Ecto neural progenitor cell (in vitro differentiated cells): ENCODE results near the gene ZNF778.
"Not testable (repeated sequence)": the region's sequence is repeated elsewhere in the genome, so short reads cannot be mapped to it uniquely, and the experiment has no call there.

ENCODE experiments used
- DNase-seq: peaks from one replicate; pipeline ENCODE4 v3.0.0-alpha.2; 2018; ENCODE audit warnings: low spot score

Gene ZNF778

DNA sequence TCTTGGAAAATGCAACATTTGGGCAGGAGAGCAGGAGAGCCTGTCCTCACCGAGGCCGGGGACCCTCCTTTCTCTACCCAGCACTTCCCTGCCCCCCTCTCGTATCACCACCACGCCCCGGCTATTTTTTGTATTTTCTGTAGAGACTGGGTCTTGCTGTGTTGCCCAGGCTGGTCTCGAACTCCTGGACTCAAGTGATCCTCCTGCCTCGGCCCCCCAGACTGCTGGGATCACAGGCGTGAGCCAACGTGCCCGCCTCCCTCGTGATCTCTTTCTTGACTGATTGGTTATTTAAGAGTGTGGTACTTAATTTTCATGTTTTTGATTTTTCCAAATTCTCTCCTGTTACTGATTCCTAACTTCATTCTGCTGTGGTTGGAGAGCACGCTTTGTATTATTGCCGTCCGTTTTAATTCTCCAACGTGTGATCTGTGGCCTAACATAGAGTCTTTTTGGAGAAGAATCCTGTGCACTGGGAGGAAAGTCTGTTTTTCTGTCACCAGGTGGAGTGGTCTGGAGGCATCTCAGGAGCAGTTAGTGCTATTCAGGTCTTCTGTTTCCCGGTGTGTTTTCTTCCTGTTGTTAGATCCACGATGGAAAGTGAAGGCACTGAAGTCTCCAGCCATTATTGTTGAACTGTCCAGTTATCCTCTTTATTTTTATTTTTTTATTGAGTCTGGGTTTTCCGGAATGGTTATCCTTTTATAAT lies 40.4 kb downstream of the ZNF778 start:
- peak; percentile 48 for DNase-seq

DNA sequence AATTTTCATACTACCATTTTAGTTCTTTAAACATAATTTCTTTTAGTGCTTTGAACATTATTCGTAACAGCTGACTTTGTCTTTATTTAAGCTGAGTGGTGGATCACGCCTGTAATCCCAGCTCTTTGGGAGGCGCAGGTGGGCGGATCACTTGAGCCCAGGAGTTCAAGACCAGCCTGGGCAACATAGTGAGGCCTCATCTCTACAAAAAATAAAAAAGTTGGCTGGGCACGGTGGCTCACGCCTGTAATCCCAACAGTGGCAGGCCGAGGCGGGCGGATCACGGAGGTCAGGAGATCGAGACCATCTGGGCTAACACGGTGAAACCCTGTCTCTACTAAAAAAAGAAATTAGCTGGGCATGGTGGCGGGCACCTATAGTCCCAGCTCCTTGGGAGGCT lies 42.4 kb downstream of the ZNF778 start:
- DNase-seq: not testable (repeated sequence)

DNA sequence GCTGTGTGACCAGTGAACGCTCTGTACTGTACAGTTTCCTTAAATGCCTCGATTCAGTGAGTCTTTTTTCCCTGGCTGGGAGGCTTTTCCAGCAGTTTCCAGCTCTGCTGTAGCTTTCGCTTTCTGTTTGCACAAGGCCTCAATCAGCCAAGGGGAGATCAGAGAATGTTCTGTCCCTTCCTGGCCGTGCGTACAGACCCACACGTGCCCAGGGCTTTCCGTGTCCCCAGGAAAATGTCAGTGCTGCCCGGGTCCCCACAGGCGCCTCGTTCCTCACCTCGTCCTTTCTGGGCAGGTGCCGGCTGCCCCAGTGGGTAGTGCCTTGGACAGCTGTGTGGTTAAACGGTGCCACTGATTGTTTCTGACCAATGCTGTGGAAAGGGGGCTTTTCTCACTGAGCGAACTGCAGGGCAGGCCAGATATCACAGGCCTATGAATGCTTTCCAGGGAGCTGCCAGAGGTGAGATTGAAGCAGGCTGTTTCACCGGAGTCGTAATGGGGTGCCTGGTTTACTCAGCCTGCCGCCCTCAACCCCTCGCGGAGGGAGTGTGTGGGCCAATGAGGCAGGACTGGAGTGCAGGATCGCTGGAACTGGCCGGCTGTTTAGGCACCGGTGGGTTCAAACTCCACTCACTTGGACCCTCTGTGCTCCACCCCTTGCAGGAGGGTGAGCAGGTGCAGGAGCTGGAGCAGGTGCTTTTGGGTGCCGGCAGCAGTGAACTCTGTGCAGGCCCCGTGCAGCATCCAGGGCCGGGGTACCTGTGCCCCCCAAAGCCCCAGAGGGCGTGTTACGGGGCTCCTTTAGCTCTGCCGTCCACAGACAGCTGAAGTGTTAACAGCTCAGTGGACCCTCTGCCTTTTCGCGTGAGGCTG lies 44.4 kb downstream of the ZNF778 start:
- DNase-seq: peak; percentile 37

DNA sequence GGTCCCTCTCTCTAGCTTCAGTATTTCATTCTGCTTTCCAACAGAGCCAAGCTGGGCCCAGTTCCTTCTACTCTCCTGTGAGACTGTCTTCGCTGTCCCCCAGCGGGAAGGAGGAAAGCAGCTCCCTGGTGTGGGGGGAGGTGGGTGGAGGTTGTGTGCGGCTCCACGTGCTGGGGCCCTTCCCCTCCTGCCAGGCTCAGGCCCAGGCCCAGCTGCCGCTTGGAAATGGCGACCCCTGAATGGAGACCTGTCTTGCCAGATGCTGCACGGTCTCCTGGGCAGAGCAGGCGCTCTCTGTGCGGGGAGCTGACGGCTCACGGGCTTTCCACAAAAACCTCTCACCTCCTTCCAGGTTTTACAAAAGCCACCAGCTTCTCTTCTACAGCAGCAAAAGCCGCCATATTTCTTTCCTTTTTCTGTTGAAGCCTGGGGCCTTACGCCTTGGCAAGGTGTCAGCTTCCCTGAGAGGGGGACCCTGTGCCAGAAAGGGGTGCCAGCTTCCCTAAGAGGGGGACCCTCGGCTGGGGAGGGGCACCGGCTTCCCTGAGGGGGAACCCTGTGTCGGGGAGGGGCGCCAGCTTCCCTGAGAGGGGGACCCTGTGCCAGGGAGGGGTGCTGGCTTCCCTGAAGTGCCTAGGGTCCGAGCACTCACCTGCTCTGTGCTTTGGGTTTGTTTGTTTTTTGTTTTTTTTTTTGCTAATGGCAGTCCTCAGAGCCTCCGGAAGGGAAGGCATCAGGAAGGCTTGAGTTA lies 47.5 kb downstream of the ZNF778 start:
- no peak for DNase-seq

DNA sequence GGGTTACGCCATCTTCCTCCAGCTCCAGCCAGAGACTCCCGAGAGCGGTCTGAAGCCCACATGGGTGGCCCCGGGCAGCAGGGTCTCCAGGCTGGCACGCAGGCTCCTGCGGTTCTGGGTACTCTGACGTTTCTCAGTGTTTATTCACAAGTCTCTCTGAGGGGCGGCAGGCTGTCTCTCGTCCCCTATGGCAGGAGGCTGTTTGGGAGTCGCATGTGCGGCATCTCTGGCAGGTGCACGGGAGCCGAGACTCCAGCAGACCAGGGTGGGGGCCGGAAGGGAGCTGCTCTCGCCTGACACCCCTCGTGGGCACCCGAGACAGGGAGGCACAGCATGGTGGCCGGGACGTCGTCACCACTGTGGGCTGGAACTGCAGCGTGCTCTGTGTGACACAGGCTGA lies 48.1 kb downstream of the ZNF778 start:
- DNase-seq: no peak

DNA sequence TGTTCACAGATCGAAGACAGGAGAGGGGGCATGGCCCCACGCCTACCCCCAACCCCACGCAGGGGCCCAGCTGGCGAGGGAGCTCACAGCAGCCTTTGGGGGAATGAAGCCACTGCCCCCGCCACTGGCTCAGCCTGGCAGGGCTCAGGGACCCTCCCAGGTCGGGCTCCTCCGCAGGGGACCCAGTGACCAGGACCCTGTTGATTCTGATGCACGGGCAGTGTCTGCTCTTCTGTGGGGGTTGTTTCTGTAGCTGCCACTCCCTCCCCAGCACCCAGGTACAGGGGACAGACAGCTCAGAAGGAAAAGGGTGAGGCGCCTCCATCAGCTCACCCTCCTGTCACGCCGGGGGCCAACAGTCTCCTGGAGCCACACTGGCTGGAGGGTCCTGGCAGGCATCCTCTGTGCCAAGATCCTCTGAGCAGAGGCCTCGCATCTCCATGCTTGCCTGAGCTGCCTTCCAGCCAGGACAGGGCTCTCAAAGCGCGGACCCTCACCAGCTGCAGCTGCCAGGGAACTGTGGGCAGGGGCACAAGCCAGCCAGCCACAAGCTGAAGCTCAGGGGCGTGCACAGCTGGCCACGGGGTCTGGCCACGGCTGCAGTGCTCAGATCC lies 49.1 kb downstream of the ZNF778 start:
- DNase-seq: no peak

DNA sequence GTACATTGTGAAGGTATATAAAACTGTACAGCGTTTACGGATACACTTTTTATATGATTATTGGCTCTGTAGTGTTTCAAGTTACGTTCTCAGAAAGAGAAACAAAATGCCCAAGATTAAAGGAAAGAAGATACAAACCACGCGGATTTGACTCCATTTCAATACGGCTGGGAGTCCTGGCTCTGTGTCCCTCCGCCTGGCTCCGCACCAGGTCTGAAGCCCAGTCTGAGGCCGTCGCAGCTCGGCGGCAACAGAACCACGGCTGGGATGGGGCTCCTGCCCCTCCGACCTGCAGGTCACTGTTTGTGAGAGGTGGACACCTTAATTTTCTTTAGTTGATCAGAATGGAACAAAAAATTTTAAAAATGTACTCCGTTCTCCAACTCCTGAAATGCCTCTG lies 50.2 kb downstream of the ZNF778 start:
- DNase-seq: not testable (repeated sequence)

DNA sequence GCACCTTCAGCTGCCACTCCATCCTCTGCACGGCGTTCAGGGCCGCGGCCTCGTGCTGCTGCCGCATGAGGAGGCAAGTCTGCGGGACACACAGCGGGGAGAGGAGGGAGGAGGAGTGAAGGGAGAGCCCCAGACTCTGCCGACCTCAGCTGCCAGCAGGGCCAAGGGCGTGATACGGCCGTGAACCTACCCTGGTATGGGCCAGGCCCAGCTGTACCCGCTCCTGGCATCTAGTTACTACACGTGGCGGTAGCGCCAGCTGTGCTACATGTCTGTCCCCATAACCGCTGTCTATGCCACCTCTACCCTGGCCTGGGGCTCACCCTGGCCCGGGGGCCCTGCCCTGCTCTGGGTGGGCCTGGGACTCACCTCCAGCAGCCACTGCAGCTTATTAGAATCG lies 51.1 kb downstream of the ZNF778 start:
- no peak for DNase-seq

DNA sequence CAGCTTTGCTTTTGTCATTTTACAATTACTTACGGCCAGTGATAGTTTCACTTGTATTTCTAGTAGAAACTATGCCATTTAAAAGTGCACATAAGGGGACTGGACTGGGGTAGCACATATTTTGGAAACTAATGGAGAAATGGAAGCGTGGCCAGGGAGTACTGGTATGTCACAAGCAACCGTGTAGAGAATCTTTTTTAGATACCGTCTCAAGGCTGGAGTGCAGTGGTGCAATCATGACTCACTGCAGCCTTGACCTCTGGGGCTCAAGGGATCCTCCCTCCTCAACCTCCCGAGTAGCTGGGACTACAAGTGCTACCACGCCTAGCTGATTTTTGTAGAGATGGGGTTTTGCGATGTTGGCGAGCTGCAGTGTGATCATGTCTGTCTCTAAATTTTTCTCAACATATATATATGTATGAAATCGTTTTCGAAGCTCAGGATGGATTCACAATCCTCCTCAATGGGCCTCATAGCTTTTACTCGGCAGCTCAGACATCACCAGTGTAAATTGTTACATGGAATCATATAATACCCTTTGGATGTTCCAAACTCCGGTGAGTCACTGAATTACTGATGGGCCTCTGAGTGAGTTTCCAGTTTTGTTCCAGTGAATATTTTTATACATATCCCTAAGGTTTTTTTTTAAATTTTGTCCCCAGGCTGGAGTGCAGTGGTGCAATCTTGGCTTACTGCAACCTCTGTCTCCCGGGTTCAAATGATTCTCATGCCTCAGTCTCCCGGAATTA lies 51.7 kb downstream of the ZNF778 start:
- no peak for DNase-seq

DNA sequence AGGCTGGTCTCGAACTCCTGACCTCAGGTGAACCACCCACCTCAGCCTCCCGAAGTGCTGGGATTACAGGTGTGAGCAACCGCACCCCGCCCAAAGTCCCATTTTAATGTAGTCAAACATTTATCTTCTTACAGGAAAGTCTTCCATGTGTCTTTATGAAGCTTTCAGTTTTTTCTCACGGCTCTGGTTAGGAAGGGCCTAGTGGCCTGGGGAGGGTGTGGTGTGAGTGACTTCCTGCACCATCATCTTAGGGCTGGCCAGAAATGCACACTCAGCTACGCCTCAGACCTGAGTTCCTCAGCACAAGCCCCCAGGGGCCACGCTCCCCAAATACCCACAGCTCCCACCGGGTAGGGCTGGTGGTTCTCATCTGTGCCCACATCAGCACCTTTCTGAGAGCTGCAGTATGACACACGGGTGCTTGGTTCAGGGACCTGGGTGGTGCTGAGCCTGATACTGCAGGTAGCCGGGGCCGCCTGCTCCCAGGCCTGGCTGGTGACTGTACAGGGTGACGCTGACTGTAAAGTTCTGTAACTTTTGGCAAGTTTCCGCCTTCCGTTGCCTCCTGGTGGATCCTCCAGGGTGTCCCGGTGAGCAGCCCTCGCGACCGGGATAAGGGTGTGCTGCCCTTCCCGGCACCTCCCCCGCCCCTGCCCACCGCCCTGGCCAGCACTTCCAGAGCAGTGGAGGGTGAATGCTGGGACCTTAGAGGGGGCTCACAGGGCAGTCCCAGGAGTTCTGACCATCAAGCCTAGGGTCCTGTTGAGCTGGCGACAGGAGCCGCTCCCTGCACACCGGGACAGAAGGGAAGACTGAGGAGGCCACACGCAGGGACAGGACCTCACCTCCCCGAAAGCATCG lies 52.5 kb downstream of the ZNF778 start:
- no peak for DNase-seq

DNA sequence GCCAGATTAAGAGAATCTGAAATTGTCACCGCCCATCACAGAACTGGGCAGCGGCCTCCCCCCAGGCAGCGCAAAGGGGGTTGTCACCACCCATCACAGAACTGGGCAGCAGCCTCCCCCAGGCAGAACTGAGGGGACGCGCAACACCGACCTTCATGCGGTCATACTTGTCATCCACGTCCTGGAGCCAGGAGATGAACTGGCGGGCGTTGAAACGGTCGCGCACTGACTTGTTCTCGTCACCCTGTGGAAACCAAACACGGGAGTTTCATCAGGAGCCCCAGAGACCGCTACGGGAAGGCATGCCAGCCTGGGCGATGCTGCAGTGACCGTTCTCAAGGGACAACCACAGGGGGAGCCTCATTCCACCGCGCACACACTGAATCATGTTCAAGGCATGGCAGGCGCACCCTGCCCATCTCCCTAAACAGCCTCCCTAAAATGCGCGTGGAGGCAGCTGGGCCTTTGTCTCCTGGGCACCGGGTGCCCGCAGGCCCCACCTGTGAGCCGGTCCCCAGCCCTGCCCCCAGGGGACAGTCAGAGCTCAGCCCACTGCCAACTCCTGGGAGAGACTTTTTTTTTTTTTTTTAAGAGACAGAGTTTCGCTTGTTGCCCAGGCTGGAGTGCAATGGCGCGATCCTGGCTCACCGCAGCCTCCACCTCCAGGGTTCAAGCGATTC lies 53.3 kb downstream of the ZNF778 start:
- DNase-seq: no peak

DNA sequence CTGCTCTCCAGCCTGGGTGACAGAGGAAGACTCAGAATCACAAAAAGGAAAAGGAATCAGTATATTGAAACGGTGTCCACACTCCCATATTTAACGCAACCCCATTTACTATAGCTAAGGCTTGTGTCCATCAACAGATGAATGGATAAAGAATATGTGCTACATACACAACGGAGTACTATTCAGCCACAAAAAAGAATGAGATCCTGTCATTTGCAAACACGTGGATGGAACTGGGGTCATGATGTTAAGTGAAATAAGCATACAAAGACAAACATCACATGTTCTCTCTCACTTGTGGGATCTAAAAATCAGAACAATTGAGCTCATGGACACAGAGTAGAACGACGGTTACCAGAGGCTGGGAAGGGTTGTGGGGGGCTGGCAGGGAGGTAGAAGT lies 55.1 kb downstream of the ZNF778 start:
- no peak for DNase-seq

DNA sequence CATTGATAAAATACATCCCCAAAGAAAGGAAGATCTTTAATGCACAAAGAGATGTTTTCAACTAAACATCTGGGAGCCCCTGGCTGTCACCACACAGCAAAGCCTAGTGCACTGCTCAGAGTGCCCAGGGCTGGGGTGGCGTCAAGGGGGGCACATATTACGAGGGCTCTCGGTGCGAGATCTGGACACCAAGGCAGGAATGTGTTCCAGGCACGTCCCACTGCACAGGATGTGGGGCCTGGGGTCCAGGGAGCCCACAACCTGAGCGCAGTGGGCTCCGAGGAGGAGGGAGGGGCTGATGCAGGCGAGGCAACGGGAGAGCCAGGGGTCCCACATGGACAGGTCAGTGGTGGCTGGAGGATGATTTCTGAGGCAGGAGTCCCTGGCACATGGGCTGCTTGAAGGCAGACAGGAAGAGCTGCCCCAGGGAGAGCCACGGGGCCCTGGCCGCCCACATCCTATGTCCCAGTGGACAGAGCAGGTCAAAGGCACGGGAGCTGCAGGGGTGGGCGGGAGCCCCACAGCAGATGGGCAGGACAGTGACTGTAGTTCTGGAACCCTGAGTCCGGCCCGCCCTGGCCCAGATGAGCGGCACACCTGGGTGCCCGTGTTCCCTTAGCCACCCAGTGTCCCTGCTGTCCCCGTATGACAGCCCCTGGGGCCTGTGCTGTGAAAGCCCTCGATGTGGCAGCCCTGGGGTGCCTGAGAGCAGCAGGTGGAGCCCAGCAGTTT lies 56.4 kb downstream of the ZNF778 start:
- DNase-seq: no peak

DNA sequence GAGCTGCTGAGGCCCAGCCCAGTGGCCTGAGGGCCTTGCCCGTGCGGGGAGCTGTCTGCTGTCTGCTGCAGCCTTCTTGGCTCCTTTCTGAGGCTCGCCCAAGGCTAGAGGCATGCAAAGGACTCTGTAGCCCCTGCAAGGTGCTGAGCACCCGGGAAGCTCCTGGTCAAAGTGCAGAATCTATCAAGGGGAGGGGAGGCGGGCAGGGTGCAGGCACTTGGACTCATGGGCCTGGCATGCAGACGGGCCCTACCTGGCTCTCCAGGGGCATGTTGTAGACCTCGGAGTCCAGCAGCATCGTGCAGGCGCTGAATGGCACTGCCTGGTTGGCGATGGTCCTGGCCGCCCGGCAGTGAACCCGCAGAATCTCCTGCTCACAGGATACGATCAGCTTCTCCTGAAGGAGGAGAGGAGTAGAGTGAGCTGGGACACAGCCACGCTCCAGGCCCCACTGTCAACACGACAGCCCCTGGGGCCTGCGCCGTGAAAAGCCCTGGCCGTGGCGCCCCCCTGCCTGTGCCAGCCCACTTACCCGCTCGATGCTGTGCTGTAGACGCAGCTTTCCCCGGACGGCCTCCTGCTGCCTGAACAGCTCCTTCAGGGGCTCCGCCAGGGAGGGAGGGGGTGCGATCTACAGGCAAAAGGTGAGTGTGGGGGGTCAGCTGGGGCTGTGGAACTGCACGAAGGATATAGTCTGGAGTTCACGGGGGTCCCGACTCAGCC lies 57.2 kb downstream of the ZNF778 start:
- no peak for DNase-seq

DNA sequence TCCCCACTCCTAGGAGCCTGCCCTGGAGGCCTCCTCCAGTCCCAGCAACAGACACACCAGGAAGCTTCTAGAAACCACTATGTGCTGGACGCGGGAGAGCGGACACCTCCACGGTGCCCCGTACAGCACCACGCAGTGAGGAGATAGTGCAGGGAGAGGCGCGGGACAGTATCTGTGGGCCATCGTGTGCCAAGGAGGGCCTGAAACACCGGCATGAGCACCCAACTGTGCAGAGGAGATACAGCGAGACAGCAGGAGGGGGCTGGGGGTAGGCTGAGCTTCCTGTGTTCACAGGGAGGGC lies 57.7 kb downstream of the ZNF778 start:
- DNase-seq: no peak

DNA sequence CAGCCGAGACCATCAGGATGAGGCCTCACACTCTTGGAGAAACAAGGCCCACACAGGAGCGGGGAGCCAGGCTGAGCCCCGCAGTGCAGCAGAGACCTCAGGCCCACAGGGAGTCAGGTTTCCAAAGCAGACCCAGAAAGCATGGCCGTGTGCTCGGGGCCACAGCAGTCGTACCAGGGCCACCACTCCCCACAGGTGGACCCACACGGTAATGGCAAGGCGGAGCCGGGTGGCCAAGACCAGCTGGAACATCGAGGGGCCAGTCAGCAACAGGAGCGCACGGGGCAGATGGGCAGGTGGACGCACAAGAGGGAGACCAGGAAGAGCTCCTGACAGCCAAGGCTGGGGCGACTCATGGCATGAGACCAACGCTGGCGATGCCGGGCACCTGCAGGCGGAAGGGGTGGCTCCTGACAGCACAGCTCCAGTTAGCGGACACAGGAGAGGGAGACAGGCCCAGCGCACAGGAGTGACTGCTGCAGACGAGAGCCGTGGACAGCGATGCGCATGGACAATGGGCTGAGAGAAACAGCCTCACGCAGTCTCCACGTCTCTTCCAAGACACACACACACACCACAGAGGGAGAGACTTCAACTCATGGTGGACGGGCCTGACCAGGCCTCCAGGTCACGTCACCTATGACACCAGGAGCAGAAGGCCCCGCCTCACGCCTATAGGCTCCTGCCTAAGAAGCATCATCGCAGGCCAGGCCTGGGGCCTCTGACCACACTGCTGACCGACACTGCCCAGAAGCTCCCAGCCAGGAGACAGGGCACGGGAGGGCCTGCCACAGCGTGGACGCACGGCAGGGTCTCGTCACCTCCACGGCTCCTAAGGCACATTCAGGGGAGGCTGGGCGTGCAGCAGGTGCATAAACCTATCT lies 58.6 kb downstream of the ZNF778 start:
- no peak for DNase-seq

DNA sequence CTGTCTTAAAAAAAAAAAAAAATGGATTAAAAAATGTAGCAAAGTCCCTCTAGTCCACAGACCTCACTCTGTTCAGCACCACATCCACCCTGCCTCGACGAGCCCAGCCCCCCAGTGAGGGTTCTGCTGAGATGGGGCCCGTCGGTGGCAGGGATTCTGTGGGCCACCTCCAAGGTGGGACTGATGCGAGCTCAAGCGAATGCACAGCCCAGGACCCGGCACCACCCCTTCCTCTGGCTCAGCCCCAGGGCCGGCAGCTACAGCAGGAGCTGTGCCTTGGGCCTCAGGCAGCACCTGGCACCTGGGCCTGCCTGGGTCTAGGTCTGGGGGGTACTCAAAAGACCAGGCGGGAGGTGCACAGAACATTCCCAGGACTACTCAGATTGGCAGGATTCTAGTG lies 59.5 kb downstream of the ZNF778 start:
- no peak for DNase-seq
